ENCODE data around the gene HSPB1. TPM values are rescaled to one million over a fixed set of nuclear protein-coding genes. Genes with fewer than 3 reads are reported as not detected.
A peak's percentile ranks its signal among the peaks of the same experiment; 100 is the strongest.

HSPB1 gene
- total RNA-seq, 1 donor, result 72.7 TPM

- Histone ChIP-seq H3K27ac (ENCODE audit: low read depth, low read length) (no peak overlapping the region), H3K79me2 (ENCODE audit: insufficient read depth, low read length) (peaks cover 8% of the 10 kb centered on the region), H3K36me3 (ENCODE audit: insufficient read depth, low read length) (peaks cover 3% of the 10 kb centered on the region), H3K9me3 (ENCODE audit: low read depth, low read length) (no peaks in the 10 kb centered on the region), H3K27me3 (ENCODE audit: insufficient read depth, low read length) (no peaks in the 10 kb centered on the region), H2AFZ (ENCODE audit: low read length) (no peak overlapping the region), H4K20me1 (ENCODE audit: insufficient read depth, low read length) (peaks cover 2% of the 10 kb centered on the region), H3K4me1 (ENCODE audit: insufficient read depth, low read length) (peaks cover 14% of the 10 kb centered on the region), H3K4me2 (ENCODE audit: insufficient read depth, low read length) (no peak overlapping the region), H3K4me3 (ENCODE audit: insufficient read depth, low read length) (no peak overlapping the region)
- DNase-seq (ENCODE audit: insufficient read length, low spot score, missing footprints), result peak; percentile 27
- no peak for TF ChIP-seq CTCF (IDR thresholded peaks at IDR 0.05; ENCODE audit: extremely low read depth, low read depth, low read length)
Observed at GRCh38 chr7:76315364-76315763, 12.9 kb downstream of the HSPB1 start.

GRCh38 chr7:76316984-76317781 is 14.7 kb downstream of the HSPB1 start:
- no peak for TF ChIP-seq CTCF (IDR thresholded peaks at IDR 0.05; ENCODE audit: extremely low read depth, low read depth, low read length)
- H3K4me1 ChIP-seq (ENCODE audit: insufficient read depth, low read length), result peaks cover 18% of the 10 kb centered on the region
- peaks cover 18% of the 10 kb centered on the region for H3K79me2 ChIP-seq (ENCODE audit: insufficient read depth, low read length)
- H3K36me3 ChIP-seq (ENCODE audit: insufficient read depth, low read length), result peaks cover 7% of the 10 kb centered on the region
- H2AFZ ChIP-seq (ENCODE audit: low read length), result peak overlapping the region; percentile 95
- peak; percentile 29 for DNase-seq (ENCODE audit: insufficient read length, low spot score, missing footprints)
- H3K27ac ChIP-seq (ENCODE audit: low read depth, low read length), result peak overlapping the region; percentile 74
- H4K20me1 ChIP-seq (ENCODE audit: insufficient read depth, low read length), result peaks cover 6% of the 10 kb centered on the region
- H3K4me2 ChIP-seq (ENCODE audit: insufficient read depth, low read length), result peak overlapping the region; percentile 90
- H3K9me3 ChIP-seq (ENCODE audit: low read depth, low read length), result no peaks in the 10 kb centered on the region
- no peaks in the 10 kb centered on the region for H3K27me3 ChIP-seq (ENCODE audit: insufficient read depth, low read length)
- H3K4me3 ChIP-seq (ENCODE audit: insufficient read depth, low read length), result peak overlapping the region; percentile 85

- Histone ChIP-seq H3K4me3 (ENCODE audit: insufficient read depth, low read length) (peak overlapping the region; percentile 85), H3K4me1 (ENCODE audit: insufficient read depth, low read length) (peaks cover 26% of the 10 kb centered on the region), H3K79me2 (ENCODE audit: insufficient read depth, low read length) (peaks cover 18% of the 10 kb centered on the region), H2AFZ (ENCODE audit: low read length) (peak overlapping the region; percentile 95), H3K9me3 (ENCODE audit: low read depth, low read length) (no peaks in the 10 kb centered on the region), H3K27me3 (ENCODE audit: insufficient read depth, low read length) (no peaks in the 10 kb centered on the region), H4K20me1 (ENCODE audit: insufficient read depth, low read length) (peaks cover 12% of the 10 kb centered on the region), H3K27ac (ENCODE audit: low read depth, low read length) (peak overlapping the region; percentile 74), H3K36me3 (ENCODE audit: insufficient read depth, low read length) (peaks cover 7% of the 10 kb centered on the region), H3K4me2 (ENCODE audit: insufficient read depth, low read length) (peak overlapping the region; percentile 90)
- DNase-seq (ENCODE audit: insufficient read length, low spot score, missing footprints), result peak; percentile 99
- TF ChIP-seq CTCF (IDR thresholded peaks at IDR 0.05; ENCODE audit: extremely low read depth, low read depth, low read length), result no peak
Observed at GRCh38 chr7:76317782-76318487, 15.5 kb downstream of the HSPB1 start.

All from osteoblast (primary cell).